K562 (cell line): Measurements from ENCODE around the gene MAP4K1. TPM values are rescaled to one million over a fixed set of nuclear protein-coding genes. Genes with fewer than 3 reads are reported as not detected.

ENCODE experiments used
- GATAD2B ChIP-seq: fragments of 450-650 bp; IDR thresholded peaks from 2 replicates; pipeline ENCODE4 v1.6.1; 2017; ENCODE audit warnings: mild to moderate bottlenecking, borderline replicate concordance
- HDAC6 ChIP-seq: IDR thresholded peaks from 2 replicates; pipeline ENCODE4 v1.6.1; 2012; ENCODE audit warnings: low read depth, mild to moderate bottlenecking, control low read depth, inconsistent platforms, low read length, moderate library complexity
- NFIC ChIP-seq: fragments of 450-650 bp; IDR thresholded peaks from 2 replicates; pipeline ENCODE4 v1.6.1; 2017; ENCODE audit warnings: mild to moderate bottlenecking, inconsistent platforms
- PRDM10 ChIP-seq: fragments of 450-650 bp; IDR thresholded peaks from 2 replicates; pipeline ENCODE4 v1.6.1; 2018; ENCODE audit not compliant: partially characterized antibody
- RAD51 ChIP-seq: fragments of 450-650 bp; IDR thresholded peaks from 2 replicates; pipeline ENCODE4 v1.7.1; 2016; ENCODE audit warnings: low read depth, mild to moderate bottlenecking, borderline replicate concordance
- RFX5 ChIP-seq: IDR thresholded peaks from 2 replicates; pipeline ENCODE4 v1.6.1; 2011; ENCODE audit warnings: low read depth, mild to moderate bottlenecking, improper control_type of control experiment, low read length
- STAG1 ChIP-seq: sonication (generic); formaldehyde crosslinking; IDR thresholded peaks from 2 replicates; pipeline ENCODE4 v1.5.0; 2020; ENCODE audit warnings: missing genetic modification reagents, borderline replicate concordance
- SUPT5H ChIP-seq: fragments of 450-650 bp; IDR thresholded peaks from 2 replicates; pipeline ENCODE4 v1.6.1; 2016
- TCF3 ChIP-seq: sonication (generic); formaldehyde crosslinking; IDR thresholded peaks from 2 replicates; pipeline ENCODE4 v1.4.0; 2020; ENCODE audit warnings: mild to moderate bottlenecking, missing genetic modification reagents
- USF1 ChIP-seq: sonication (generic); formaldehyde crosslinking; IDR thresholded peaks from 2 replicates; pipeline ENCODE4 v1.9.0; 2022; ENCODE audit warnings: mild to moderate bottlenecking, missing genetic modification reagents
- ZBTB34 ChIP-seq: fragments of 250-450 bp; sonication (Bioruptor Pico); IDR thresholded peaks from 2 replicates; pipeline ENCODE4 v1.8.0; 2021; ENCODE audit warnings: mild to moderate bottlenecking, moderate library complexity
- ZC3H4 ChIP-seq: sonication (generic); formaldehyde crosslinking; IDR thresholded peaks from 2 replicates; pipeline ENCODE4 v1.9.0; 2021; ENCODE audit warnings: missing genetic modification reagents, borderline replicate concordance
- ZNF79 ChIP-seq: fragments of 250-450 bp; sonication (Bioruptor Pico); IDR thresholded peaks from 2 replicates; pipeline ENCODE4 v1.4.0; 2020; ENCODE audit warnings: low read depth, mild to moderate bottlenecking, moderate library complexity
- polyA plus RNA-seq, 8 experiments: library from polyadenylated mRNA; depleted of rRNA in 4 of 8; stranded (reverse) in 5 of 8; unstranded in 3 of 8; fragments of >200 nt; fragmentation: Nextera tagmentation in 2 of 8; fragmentation: Illumina TruSeq in 1 of 8; extraction: Ambion mirVana in 2 of 8; extraction: Trizol in 1 of 8; gene quantifications; 2 replicates each; pipeline versions ENCODE4 v1.2.1 to v1.2.3, GENCODE V29; 2011 to 2014; ENCODE audit warnings: inconsistent platforms in 1 of 8, missing spikeins in 1 of 8
- total RNA-seq, 7 experiments: library from RNA; depleted of rRNA in 6 of 7; stranded (reverse); fragments of >200 nt in 6 of 7; fragmentation: Illumina TruSeq in 2 of 7; extraction: Trizol in 2 of 7; gene quantifications; 2 replicates each; pipeline versions ENCODE4 v1.2.1 to v1.2.3, GENCODE V29; 2011 to 2021; ENCODE audit warnings: low replicate concordance in 1 of 7
- TF ChIP-seq, protein P1 (sequence below): sonication (generic); formaldehyde crosslinking; IDR thresholded peaks from 2 replicates; pipeline ENCODE4 v1.8.0; 2022; ENCODE audit warnings: mild to moderate bottlenecking, missing genetic modification reagents, borderline replicate concordance
- TF ChIP-seq, protein P2 (sequence below): fragments of 450-650 bp; IDR thresholded peaks from 2 replicates; pipeline ENCODE4 v1.6.1; 2016; ENCODE audit warnings: borderline replicate concordance
- TF ChIP-seq, protein P3 (sequence below): fragments of 250-450 bp; sonication (Bioruptor Pico); IDR thresholded peaks from 2 replicates; pipeline ENCODE4 v1.8.0; 2022; ENCODE audit warnings: inconsistent platforms

MAP4K1 gene
- total and polyA plus RNA-seq, 9 of the 15 experiments (the other 6 are each of a cell fraction or from before 2014, with no cell fraction given), result 0.14 to 3.2 (median 0.73) TPM; not detected in 1

DNA sequence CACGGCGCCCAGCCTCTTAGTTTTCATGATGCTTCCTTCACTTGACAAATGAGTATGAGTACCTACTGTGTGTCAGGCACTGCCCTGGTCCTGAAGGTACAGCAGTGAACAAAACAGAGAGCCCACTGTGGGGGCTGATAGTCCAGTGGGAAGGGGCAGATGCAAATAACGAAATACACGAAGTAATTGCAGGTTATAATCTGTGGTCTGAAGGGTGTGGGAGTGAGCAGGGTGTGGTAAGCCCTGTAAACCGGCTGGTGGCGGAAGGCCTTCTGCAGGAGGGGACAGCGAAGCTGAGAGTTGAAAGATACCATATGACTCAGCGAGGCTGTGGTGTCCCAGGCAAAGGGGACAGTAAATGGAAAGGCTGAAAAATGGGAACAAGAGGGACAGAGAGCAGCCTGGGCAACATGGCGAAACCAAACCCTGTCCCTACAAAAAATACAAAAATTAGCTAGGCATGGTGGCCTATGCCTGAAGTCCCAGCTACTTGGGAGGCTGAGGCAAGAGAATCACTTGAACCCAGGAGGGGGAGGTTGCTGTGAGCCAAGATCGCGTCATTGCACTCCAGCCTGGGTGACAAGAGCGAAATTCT is 60.5 kb downstream of the MAP4K1 start (continued):
- TF ChIP-seq, protein P1, sequence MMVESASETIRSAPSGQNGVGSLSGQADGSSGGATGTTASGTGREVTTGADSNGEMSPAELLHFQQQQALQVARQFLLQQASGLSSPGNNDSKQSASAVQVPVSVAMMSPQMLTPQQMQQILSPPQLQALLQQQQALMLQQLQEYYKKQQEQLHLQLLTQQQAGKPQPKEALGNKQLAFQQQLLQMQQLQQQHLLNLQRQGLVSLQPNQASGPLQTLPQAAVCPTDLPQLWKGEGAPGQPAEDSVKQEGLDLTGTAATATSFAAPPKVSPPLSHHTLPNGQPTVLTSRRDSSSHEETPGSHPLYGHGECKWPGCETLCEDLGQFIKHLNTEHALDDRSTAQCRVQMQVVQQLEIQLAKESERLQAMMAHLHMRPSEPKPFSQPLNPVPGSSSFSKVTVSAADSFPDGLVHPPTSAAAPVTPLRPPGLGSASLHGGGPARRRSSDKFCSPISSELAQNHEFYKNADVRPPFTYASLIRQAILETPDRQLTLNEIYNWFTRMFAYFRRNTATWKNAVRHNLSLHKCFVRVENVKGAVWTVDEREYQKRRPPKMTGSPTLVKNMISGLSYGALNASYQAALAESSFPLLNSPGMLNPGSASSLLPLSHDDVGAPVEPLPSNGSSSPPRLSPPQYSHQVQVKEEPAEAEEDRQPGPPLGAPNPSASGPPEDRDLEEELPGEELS, result 0 out of 2 replicates have a peak, but pooled peaks have one; percentile 24
- peak; percentile 76 for TF ChIP-seq TCF3 (CRISPR knock-in tag)
- no peak for TF ChIP-seq HDAC6
- TF ChIP-seq ZC3H4 (CRISPR knock-in tag), result no peak
- no peak for TF ChIP-seq ZBTB34 (CRISPR knock-in tag)
- TF ChIP-seq SUPT5H, result no peak
- TF ChIP-seq, protein P2, sequence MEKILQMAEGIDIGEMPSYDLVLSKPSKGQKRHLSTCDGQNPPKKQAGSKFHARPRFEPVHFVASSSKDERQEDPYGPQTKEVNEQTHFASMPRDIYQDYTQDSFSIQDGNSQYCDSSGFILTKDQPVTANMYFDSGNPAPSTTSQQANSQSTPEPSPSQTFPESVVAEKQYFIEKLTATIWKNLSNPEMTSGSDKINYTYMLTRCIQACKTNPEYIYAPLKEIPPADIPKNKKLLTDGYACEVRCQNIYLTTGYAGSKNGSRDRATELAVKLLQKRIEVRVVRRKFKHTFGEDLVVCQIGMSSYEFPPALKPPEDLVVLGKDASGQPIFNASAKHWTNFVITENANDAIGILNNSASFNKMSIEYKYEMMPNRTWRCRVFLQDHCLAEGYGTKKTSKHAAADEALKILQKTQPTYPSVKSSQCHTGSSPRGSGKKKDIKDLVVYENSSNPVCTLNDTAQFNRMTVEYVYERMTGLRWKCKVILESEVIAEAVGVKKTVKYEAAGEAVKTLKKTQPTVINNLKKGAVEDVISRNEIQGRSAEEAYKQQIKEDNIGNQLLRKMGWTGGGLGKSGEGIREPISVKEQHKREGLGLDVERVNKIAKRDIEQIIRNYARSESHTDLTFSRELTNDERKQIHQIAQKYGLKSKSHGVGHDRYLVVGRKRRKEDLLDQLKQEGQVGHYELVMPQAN, result no peak
- TF ChIP-seq NFIC, result peak; percentile 48; the same call in 1 of the 2 replicates
- TF ChIP-seq, protein P3, sequence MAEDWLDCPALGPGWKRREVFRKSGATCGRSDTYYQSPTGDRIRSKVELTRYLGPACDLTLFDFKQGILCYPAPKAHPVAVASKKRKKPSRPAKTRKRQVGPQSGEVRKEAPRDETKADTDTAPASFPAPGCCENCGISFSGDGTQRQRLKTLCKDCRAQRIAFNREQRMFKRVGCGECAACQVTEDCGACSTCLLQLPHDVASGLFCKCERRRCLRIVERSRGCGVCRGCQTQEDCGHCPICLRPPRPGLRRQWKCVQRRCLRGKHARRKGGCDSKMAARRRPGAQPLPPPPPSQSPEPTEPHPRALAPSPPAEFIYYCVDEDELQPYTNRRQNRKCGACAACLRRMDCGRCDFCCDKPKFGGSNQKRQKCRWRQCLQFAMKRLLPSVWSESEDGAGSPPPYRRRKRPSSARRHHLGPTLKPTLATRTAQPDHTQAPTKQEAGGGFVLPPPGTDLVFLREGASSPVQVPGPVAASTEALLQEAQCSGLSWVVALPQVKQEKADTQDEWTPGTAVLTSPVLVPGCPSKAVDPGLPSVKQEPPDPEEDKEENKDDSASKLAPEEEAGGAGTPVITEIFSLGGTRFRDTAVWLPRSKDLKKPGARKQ (CRISPR knock-in tag), result no peak
- no peak; the same call in 1 of the 2 replicates for TF ChIP-seq GATAD2B
- TF ChIP-seq STAG1 (CRISPR knock-in tag), result no peak
- TF ChIP-seq USF1, result no peak
- TF ChIP-seq ZNF79 (CRISPR knock-in tag), result no peak
- no peak for TF ChIP-seq RFX5
- TF ChIP-seq RAD51, result peak; percentile 30; the same call in 1 of the 2 replicates
- TF ChIP-seq PRDM10, result peak; percentile 50
